ENCODE results near the gene SLC22A3.

- TF ChIP-seq CTCF (conservative IDR thresholded peaks at IDR 0.05; ENCODE audit: low read length) (no peak), EZH2phosphoT487 (IDR thresholded peaks at IDR 0.05; ENCODE audit: borderline replicate concordance, low read depth, low read length) (no peak)
Measured at GRCh38 chr6:160469153-160469552, 121.0 kb downstream of the SLC22A3 start.

Data from OCI-LY7 (cell line).